GM21423 (cell line): Measurements from ENCODE around the gene MTUS2.
"Not testable (repeated sequence)": the region's sequence is repeated elsewhere in the genome, so short reads cannot be mapped to it uniquely, and the experiment has no call there.

Source experiments
- ATAC-seq: cut with Tn5 transposase; IDR thresholded peaks from one replicate; pipeline ENCODE4 v1.9.1; 2021; ENCODE audit warnings: mild to moderate bottlenecking, moderate library complexity; ENCODE audit not compliant: unreplicated experiment

The MTUS2 gene

GRCh38 chr13:29210676-29211075, 390.5 kb downstream of the MTUS2 start:
- no peak for ATAC-seq

GRCh38 chr13:29211162-29211561, 391.0 kb downstream of the MTUS2 start:
- not testable (repeated sequence) for ATAC-seq

GRCh38 chr13:29222458-29222857, 402.3 kb downstream of the MTUS2 start:
- no peak for ATAC-seq

- ATAC-seq = no peak
These were observed 404.1 kb downstream of the MTUS2 start for GRCh38 chr13:29224206-29224605.

DNA sequence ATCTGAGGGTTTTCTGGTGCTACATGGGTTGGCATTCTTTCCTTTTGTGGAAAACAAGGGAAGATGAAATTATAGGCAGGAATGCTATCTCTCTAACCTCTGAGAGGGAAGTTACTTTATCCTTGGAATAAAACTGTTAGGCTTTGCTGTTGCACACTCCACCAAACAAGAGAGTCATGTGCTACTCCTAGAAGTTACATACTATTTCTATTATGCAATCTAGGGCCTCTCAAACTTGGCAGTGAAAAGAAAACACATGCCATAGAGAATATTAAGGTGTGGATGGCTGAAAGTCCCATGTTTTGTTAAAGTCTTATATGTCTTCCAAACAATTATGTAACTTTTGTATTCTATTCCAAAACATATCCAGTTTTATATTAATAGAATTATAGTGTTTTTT, 407.4 kb downstream of the MTUS2 start:
- ATAC-seq = no peak

GRCh38 chr13:29230299-29230845, 410.2 kb downstream of the MTUS2 start:
- no peak for ATAC-seq

GRCh38 chr13:29239653-29240525, 419.8 kb downstream of the MTUS2 start:
- ATAC-seq = no peak

GRCh38 chr13:29254626-29255370, 434.7 kb downstream of the MTUS2 start:
- ATAC-seq = no peak

DNA sequence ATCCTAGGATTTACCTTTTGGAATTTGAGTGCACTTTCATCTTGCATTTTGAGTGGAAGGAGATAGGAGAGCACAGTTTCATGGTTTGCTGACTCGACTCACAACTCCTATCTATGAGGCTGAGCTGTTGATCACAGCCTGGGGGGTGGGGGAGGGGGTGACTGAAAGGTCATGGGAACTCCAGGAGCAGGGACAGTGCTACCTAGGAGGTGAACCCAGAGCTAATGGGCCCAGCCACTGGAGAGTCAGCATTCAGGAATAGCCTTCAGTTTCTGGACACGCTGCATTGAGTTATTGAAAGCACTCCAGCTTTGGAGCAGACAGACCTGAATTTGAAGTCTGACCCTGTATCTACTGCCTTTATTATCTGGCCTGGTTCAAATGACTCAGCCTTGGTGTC, 435.4 kb downstream of the MTUS2 start:
- no peak for ATAC-seq

- no peak for ATAC-seq
These were observed 440.5 kb downstream of the MTUS2 start for GRCh38 chr13:29260684-29261083.

DNA sequence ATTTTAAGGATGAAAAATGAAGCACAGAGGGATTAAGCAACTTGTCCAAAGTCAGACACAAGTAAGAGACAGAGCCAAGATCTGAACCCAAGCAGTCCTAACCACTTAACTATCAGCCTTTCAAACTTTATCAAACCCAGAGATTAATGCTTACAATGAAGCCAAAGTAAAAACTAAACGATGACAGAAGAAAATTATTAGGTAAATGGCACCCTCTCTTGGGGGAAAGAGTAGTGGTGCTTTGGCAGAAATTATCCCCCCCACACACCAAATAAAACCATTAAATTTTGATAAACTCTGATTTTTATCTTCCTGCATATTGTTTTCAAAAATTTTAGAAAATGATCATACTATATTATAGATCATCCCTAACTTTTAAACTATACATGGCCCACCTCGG, 446.1 kb downstream of the MTUS2 start:
- ATAC-seq = no peak

GRCh38 chr13:29266756-29267733, 446.9 kb downstream of the MTUS2 start:
- ATAC-seq = no peak

DNA sequence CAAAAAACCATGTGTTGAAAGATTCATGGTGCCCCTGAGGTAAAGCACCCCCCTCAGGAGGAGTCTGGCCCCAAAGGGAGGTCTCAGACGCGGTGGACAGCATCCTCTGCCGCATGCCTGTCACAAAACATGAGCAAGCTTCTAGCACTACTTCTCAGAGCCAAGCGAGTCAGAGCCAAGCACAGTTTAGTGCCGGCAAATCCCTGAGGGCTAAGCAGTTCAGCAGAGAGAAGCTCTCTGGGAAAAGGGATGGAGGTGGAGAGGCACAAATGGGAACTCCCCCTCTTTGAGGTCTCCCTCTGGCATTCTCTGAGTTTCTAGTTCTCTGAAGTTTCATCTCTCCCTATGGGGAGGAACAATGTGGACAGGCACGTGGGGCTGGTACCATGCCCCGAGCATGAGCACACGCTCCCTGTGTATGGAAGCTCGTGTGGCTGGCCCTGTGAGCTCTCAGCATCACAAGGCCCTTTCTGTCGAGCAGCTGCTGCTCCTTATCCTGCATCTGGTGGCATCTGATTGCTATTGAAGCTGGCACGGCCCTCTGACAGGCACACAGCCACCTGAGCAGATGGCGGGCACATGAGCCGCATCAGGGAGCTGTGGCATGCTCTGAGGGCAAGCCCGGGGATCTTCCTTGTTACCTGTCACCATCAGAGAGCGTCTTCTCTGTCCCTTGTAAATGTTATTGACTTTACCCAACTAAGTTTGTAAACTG, 450.3 kb downstream of the MTUS2 start:
- ATAC-seq = no peak

DNA sequence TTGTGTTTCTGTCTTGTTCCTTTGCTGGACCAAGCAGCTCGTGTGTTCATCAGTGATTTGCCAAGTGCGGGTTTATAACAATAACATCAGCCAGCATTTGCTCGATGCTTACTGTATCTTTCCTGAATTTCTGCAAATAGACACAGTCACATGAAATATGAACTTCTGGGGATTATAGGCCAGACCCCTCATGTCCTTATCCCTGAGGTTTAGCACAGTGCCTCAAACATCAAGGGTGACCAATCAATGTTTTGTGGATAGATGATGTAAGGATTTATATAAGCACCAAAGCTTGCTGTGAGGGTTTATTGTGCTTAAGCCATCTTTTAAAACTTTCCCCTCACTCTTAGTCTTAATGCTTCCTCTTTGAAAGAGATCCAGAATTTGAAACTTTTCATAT, 451.5 kb downstream of the MTUS2 start:
- ATAC-seq = no peak

DNA sequence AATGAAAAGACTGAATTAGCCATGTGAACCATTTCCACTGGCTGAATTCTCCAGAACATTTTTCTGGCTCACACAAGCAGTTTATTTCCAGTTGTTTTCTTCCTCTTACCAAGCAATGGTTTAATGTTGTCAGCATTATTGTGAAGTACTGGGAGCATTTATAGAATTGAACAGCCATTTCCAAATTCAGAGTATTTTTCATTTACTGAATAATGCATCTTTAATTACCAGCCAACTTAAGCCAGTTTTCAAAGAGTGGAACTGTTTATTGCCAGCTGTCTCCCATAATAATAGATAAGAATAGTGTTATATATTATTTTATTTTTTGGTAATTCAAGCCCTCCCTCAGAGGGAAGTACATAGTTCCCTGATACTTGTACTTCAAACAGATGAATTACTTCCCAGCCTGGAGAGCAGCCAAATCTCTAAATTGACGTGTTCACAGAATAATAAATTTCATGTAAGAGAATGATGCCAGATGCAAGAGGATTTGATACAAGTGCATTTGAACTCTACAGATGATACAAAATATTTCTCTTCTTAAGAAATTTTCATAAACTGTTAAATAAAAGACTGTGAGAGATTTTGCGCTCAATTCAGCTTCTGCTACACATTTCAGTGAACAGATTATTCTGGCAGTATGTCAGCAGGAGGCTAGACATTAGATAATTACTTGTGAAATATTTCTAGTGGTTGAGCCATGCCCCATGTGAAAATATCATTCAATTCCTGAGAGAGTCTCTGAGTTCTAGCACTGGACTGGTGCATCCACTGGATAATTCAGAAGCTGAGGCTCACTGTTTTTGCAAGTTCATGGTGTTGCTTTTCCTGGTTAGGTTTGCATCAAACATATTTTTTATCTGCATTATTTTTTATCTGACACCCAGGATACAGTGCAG, 459.5 kb downstream of the MTUS2 start:
- ATAC-seq = no peak

- no peak for ATAC-seq
These were observed 461.9 kb downstream of the MTUS2 start for GRCh38 chr13:29281932-29282495.

DNA sequence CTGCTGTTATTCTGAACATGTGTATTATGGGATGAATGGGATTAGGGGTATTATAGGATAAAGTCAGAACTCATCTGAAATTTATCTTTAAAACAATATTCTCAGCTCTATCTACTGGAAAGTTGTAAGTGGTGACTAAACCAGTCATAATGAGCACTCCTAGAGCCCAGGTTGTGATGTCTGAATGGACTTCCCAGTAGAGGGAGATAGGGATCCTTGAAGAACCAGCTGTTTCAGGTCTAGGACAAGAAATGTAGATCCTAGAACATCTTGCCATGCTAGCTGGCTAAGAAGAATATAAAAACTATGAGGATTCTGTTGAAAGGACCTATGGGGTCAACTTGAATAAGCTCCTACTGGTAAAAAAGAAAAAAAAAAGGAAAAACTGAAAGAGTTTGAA, 464.6 kb downstream of the MTUS2 start:
- no peak for ATAC-seq

- ATAC-seq = no peak
These were observed 467.1 kb downstream of the MTUS2 start for GRCh38 chr13:29287237-29287636.

DNA sequence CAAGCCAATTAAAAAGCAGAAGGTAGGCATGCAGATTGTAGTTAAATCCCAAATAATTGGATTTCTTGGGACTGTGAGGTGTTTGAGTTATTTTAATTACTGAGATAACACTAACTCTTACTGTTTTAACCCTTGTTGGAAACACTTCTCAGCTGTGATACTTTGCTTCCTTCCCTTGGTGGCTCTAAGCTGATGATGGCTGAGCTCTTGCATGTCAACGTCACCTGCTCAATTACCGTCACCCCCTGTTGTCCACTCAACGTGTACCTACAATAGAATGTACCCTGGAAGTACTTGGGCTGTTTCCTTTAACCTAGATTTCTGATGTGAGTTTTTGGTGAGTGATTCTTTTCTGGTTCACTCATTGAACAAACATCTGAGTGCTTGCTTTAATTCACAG, 471.9 kb downstream of the MTUS2 start:
- no peak for ATAC-seq
